Prostate gland (tissue), 2 donors: ENCODE measurements around the gene ANGPTL4.

ENCODE experiments used
- POLR2A ChIP-seq: fragments of 450-650 bp; IDR thresholded peaks from one replicate; pipeline ENCODE4 v1.6.1; 2016; ENCODE audit warnings: antibody characterized with exemption, mild to moderate bottlenecking
- POLR2AphosphoS5 ChIP-seq: sonication (generic); formaldehyde crosslinking; IDR thresholded peaks from one replicate; pipeline ENCODE4 v1.6.1; 2017; ENCODE audit warnings: antibody characterized with exemption
- TF ChIP-seq, protein P1 (sequence below), 4 experiments: fragments of 200-600 bp in 2 of 4; fragments of 450-650 bp in 2 of 4; sonication (generic) in 2 of 4; IDR thresholded peaks; 1 replicate in 3 of 4; 2 replicates in 1 of 4; pipeline ENCODE4 v1.5.1; 2016 to 2019; ENCODE audit warnings: antibody characterized with exemption in 4 of 4, mild to moderate bottlenecking in 2 of 4, moderate library complexity in 2 of 4

- TF ChIP-seq POLR2A (no peak), POLR2AphosphoS5 (no peak)
- TF ChIP-seq, protein P1, sequence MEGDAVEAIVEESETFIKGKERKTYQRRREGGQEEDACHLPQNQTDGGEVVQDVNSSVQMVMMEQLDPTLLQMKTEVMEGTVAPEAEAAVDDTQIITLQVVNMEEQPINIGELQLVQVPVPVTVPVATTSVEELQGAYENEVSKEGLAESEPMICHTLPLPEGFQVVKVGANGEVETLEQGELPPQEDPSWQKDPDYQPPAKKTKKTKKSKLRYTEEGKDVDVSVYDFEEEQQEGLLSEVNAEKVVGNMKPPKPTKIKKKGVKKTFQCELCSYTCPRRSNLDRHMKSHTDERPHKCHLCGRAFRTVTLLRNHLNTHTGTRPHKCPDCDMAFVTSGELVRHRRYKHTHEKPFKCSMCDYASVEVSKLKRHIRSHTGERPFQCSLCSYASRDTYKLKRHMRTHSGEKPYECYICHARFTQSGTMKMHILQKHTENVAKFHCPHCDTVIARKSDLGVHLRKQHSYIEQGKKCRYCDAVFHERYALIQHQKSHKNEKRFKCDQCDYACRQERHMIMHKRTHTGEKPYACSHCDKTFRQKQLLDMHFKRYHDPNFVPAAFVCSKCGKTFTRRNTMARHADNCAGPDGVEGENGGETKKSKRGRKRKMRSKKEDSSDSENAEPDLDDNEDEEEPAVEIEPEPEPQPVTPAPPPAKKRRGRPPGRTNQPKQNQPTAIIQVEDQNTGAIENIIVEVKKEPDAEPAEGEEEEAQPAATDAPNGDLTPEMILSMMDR (IDR thresholded peaks at IDR 0.05): no peak
Observed at GRCh38 chr19:8366121-8366581, 2.2 kb downstream of the ANGPTL4 start.
